GM06990 (cell line): ENCODE data around the gene EDDM13.

Experiments used
- DNase-seq: peaks from one replicate; pipeline ENCODE4 v3.0.0-alpha.2; 2011; ENCODE audit not compliant: insufficient read length; ENCODE audit errors: extremely low read depth
- H3K27me3 ChIP-seq: replicated peaks from 2 replicates; pipeline ENCODE4 v1.6.0; 2011; ENCODE audit warnings: low read length; ENCODE audit not compliant: control insufficient read depth, insufficient read depth
- H3K36me3 ChIP-seq: 2 replicates; pipeline ENCODE4 v1.5.1; 2011; ENCODE audit warnings: low read length; ENCODE audit not compliant: control insufficient read depth, insufficient read depth
- H3K4me3 ChIP-seq: replicated peaks from 2 replicates; pipeline ENCODE4 v1.5.1; 2011; ENCODE audit warnings: low read depth, mild to moderate bottlenecking, control low read depth, low read length
- TF ChIP-seq, protein P1 (sequence below): IDR thresholded peaks from 2 replicates; pipeline ENCODE4 v1.5.1; 2011; ENCODE audit warnings: low read length, control low read depth, mild to moderate bottlenecking, inconsistent platforms; ENCODE audit not compliant: insufficient read depth, poor library complexity, severe bottlenecking

The EDDM13 gene

DNA sequence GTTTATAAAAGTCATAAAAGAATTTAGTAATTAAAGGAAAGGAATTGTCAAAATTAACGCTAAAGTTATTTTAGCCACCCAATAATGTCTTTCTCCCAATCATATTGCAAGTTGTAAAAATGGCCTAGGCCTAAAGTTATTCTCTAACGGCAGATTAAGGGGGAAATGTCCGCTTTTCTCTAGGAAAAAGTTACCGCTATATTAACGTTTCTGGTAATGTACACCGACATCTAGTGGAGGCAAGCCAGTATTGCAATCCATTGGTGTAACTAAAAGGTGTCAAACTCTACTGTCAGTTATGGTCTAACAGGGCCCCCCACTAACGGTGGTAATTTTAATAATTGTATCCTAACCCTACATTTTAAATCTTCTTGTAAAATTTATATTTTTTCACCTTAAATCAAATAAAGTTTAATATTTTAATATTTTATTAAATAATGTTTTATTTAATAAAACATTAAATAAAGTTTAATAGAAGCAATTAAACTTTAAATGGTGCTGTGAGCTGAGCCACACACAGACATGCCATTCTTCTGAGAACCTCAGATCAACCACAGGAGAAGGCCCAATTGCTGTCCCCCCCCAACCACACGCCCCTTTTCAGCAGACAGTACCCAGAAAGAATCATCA is 78.0 kb downstream of the EDDM13 start:
- no peaks in the 10 kb centered on the region for H3K36me3 ChIP-seq
- TF ChIP-seq, protein P1, sequence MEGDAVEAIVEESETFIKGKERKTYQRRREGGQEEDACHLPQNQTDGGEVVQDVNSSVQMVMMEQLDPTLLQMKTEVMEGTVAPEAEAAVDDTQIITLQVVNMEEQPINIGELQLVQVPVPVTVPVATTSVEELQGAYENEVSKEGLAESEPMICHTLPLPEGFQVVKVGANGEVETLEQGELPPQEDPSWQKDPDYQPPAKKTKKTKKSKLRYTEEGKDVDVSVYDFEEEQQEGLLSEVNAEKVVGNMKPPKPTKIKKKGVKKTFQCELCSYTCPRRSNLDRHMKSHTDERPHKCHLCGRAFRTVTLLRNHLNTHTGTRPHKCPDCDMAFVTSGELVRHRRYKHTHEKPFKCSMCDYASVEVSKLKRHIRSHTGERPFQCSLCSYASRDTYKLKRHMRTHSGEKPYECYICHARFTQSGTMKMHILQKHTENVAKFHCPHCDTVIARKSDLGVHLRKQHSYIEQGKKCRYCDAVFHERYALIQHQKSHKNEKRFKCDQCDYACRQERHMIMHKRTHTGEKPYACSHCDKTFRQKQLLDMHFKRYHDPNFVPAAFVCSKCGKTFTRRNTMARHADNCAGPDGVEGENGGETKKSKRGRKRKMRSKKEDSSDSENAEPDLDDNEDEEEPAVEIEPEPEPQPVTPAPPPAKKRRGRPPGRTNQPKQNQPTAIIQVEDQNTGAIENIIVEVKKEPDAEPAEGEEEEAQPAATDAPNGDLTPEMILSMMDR: peak; percentile 81
- no peak overlapping the region for H3K4me3 ChIP-seq
- no peak for DNase-seq
- no peaks in the 10 kb centered on the region for H3K27me3 ChIP-seq

DNA sequence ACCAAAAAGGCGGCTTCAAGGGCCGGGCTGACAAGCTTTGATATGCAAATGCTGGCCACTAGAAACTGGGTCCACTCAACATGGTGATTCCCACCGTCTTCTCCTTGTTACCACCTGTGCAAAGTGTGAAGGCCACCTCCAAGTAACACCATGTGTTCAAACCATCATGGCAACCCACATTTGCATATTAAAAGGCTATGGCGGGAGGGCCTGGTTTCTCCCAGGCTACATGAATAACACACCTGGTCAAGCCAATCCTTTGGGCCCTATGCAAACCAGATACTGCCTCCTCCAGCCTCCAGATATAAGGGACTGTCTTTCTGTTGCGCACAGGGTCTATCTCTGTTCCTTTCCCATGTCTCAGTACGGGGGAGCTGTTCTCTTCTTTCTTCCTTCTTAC is 78.7 kb downstream of the EDDM13 start:
- TF ChIP-seq, protein P1: no peak

DNA sequence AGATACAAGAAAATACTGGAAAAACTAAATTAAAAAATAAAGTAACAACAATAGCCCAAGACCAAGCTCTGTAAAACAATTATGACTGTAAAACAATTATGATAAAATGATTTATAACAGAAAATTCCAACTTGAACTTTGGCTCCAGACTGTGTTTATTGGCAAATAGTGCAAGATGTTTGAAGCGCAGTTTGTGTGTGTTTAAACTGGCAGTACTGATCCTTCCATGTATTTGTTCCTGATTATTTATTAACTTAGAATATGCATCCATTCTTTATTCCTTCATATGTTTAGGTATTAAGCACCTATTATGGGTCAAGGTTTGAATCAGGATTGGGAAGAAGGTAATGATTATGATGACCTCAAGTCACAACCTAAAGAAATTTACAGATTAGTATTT is 83.0 kb downstream of the EDDM13 start:
- TF ChIP-seq, protein P1: no peak
- H3K36me3 ChIP-seq: no peaks in the 10 kb centered on the region
- no peak for DNase-seq
- H3K4me3 ChIP-seq: no peak overlapping the region
- no peaks in the 10 kb centered on the region for H3K27me3 ChIP-seq

More for the DNA sequence above, 78.7 kb downstream of the EDDM13 start:
- H3K36me3 ChIP-seq: no peaks in the 10 kb centered on the region
- DNase-seq: no peak
- no peak overlapping the region for H3K4me3 ChIP-seq
- H3K27me3 ChIP-seq: no peaks in the 10 kb centered on the region

DNA sequence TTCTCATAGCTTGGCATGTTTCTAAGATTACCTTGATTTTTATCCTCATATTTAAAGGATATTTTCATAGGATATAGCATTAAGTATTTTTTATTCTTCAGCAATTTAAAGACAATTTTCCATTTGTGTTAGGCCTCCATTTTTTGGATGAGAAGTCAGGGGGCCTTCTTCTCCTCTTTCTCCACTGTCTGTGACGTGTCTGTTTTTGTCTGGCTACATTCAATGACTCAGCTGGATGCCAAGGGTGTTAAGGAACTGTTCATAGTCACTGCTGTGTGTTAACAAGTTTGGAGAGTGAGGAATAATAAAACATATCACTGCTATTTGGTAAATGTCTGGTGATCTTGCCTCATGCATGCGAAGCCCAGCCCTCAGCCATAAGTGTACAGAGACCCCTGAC is 84.4 kb downstream of the EDDM13 start:
- no peaks in the 10 kb centered on the region for H3K27me3 ChIP-seq
- H3K36me3 ChIP-seq: no peaks in the 10 kb centered on the region
- no peak for DNase-seq
- TF ChIP-seq, protein P1: no peak
- H3K4me3 ChIP-seq: no peak overlapping the region
